Muscle of leg (tissue), 11 donors: ENCODE data around the gene AQR. TPM values are rescaled to one million over a fixed set of nuclear protein-coding genes. Genes with fewer than 3 reads are reported as not detected.
"Not testable (repeated sequence)": the region's sequence is repeated elsewhere in the genome, so short reads cannot be mapped to it uniquely, and the experiment has no call there.

ENCODE experiments used
- DNase-seq: peaks from one replicate; pipeline ENCODE4 v3.0.0; 2013
- H3K27ac ChIP-seq: one replicate; pipeline ENCODE4 v1.5.1; 2013; ENCODE audit warnings: mild to moderate bottlenecking, low read length, control low read depth
- H3K27me3 ChIP-seq: one replicate; pipeline ENCODE4 v1.6.1; 2013; ENCODE audit warnings: low read length; ENCODE audit not compliant: control insufficient read depth, insufficient read depth
- H3K36me3 ChIP-seq: one replicate; pipeline ENCODE4 v1.6.1; 2013; ENCODE audit warnings: low read length; ENCODE audit not compliant: control insufficient read depth, insufficient read depth
- H3K4me1 ChIP-seq: one replicate; pipeline ENCODE4 v1.6.1; 2013; ENCODE audit warnings: low read length; ENCODE audit not compliant: control insufficient read depth, insufficient read depth
- H3K4me3 ChIP-seq: one replicate; pipeline ENCODE4 v1.5.1; 2013; ENCODE audit warnings: low read length, control low read depth
- H3K9me3 ChIP-seq: replicated peaks from 2 replicates; pipeline ENCODE4 v1.6.1; 2013; ENCODE audit warnings: low read depth, low read length; ENCODE audit not compliant: control insufficient read depth
- WGBS: methylation state at CpG from one replicate; pipeline ENCODE4 v1.1.5; 2013; ENCODE audit warnings: missing lambda C conversion rate; ENCODE audit not compliant: insufficient coverage; 5-methylcytosine and 5-hydroxymethylcytosine counted together
- polyA plus RNA-seq, 8 donors: library from polyadenylated mRNA; unstranded; fragments of 120-200 nt; gene quantifications; one replicate each; pipeline versions ENCODE4 v1.2.1 to v1.2.3, GENCODE V29; 2013; ENCODE audit warnings: inconsistent platforms in 1 of 8, low replicate concordance in 1 of 8; ENCODE audit not compliant: insufficient read length in 8 of 8, insufficient read depth in 1 of 8
- total RNA-seq: library from RNA; stranded (reverse); fragments of 120-200 nt; gene quantifications from one replicate; pipeline ENCODE4 v1.2.4, GENCODE V29; 2013

The AQR gene
- total and polyA plus RNA-seq, 9 donors = 16.8 to 22.9 (median 19.0) TPM

GRCh38 chr15:34933432-34933975 is 36.0 kb downstream of the AQR start:
- Histone ChIP-seq H3K4me3 (no peak overlapping the region), H3K27me3 (no peaks in the 10 kb centered on the region), H3K27ac (no peak overlapping the region), H3K36me3 (peaks cover 34% of the 10 kb centered on the region), H3K9me3 (peaks cover 2% of the 10 kb centered on the region), H3K4me1 (no peaks in the 10 kb centered on the region)
- WGBS = no CpG with 5 or more reads among the region's 3 CpGs
- DNase-seq = no peak

DNA sequence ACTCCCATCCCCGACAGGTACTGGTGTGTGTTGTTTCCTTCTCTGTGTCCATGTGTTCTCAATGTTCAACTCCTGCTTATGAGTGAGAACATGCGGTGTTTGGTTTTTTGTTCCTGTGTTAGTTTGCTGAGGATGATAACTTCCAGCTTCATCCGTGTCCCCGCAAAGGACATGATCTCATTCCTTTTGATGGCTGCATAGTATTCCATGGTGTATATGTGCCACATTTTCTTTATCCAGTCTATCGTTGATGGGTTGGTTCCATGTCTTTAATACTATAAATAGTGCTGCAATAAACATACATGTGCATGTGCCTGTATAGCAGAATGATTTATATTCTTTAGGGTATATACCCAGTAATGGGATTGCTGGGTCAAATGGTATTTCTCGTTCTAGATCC is 41.2 kb downstream of the AQR start:
- H3K9me3 ChIP-seq, H3K4me1 ChIP-seq, H3K4me3 ChIP-seq, H3K27me3 ChIP-seq, DNase-seq, H3K27ac ChIP-seq: not testable (repeated sequence)
- H3K36me3 ChIP-seq = peaks cover 33% of the 10 kb centered on the region
- WGBS = no CpG with 5 or more reads among the region's 6 CpGs

DNA sequence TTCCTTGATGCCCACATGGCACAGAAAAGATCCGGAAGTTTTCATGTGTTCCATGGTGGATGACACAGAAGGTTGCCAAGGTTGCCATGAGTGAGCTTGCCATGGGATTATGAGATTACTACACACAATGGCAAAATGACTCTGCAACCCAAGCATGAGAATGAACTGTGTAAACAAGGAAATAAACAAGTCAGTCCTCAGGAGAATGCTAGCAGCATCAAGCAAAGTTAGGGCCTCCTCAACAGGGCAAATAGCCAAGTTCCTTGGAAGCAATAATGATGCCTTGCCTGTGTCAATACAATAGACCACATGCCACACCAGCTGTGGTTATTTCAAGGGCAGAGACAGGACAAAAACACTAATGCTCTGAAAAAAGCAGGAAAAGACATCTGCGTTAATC is 41.8 kb downstream of the AQR start:
- Histone ChIP-seq H3K4me3 (no peak overlapping the region), H3K27ac (no peak overlapping the region), H3K9me3 (peaks cover 2% of the 10 kb centered on the region), H3K36me3 (peaks cover 31% of the 10 kb centered on the region), H3K4me1 (no peaks in the 10 kb centered on the region), H3K27me3 (no peaks in the 10 kb centered on the region)
- no CpG with 5 or more reads among the region's 2 CpGs for WGBS
- peak; percentile 16 for DNase-seq

GRCh38 chr15:34914317-34914716 is 55.2 kb downstream of the AQR start:
- peaks cover 27% of the 10 kb centered on the region for H3K36me3 ChIP-seq
- no peak overlapping the region for H3K4me3 ChIP-seq
- no peaks in the 10 kb centered on the region for H3K4me1 ChIP-seq
- WGBS = 100% methylated on average over 1 of the region's 2 CpGs
- H3K27ac ChIP-seq = no peak overlapping the region
- no peak for DNase-seq
- H3K9me3 ChIP-seq = no peaks in the 10 kb centered on the region
- H3K27me3 ChIP-seq = no peaks in the 10 kb centered on the region

DNA sequence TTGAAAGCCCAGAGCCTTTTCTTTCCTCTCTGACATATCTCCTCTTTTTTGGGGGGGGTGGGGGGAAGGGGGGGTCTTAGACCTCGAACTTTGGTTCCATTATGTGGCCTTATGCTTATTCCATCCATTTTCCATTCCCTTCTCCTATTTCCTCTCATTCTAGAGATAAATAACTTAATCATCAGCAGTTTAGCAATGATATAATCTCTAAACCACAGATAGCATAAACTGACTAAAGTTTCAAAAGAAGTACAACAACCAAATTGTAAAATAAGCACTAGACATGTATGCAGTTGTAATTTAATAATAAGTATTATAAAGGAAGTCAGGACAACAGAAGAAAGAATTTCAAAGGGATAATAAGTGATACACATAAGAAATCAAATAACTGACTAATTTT is 64.5 kb downstream of the AQR start:
- no peak for DNase-seq
- Histone ChIP-seq H3K36me3 (peaks cover 11% of the 10 kb centered on the region), H3K27ac (no peak overlapping the region), H3K4me1 (no peaks in the 10 kb centered on the region), H3K4me3 (no peak overlapping the region), H3K27me3 (no peaks in the 10 kb centered on the region), H3K9me3 (no peaks in the 10 kb centered on the region)
- WGBS = no CpG with 5 or more reads among the region's 1 CpG

DNA sequence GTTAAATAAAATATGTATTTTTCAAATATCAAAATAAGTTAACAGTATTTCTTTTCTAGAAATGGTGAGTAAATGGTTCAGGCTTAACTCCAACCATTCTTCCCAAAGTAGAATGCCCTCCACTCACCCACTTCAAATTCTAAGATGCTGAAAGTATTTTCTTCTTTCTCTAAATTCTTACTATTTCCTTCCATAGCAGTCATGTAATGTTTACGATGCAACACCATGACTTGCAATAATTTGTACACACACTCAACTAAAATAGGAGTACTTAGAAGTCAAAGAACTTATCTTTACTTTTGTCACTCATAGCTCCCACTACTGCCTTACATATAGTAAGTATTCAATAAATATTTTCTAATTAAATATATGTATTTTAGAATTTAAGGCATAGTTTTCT is 65.0 kb downstream of the AQR start:
- Histone ChIP-seq H3K27ac (no peak overlapping the region), H3K36me3 (peaks cover 11% of the 10 kb centered on the region), H3K4me3 (no peak overlapping the region), H3K27me3 (no peaks in the 10 kb centered on the region), H3K4me1 (no peaks in the 10 kb centered on the region), H3K9me3 (no peaks in the 10 kb centered on the region)
- no CpG with 5 or more reads among the region's 1 CpG for WGBS
- DNase-seq = no peak

DNA sequence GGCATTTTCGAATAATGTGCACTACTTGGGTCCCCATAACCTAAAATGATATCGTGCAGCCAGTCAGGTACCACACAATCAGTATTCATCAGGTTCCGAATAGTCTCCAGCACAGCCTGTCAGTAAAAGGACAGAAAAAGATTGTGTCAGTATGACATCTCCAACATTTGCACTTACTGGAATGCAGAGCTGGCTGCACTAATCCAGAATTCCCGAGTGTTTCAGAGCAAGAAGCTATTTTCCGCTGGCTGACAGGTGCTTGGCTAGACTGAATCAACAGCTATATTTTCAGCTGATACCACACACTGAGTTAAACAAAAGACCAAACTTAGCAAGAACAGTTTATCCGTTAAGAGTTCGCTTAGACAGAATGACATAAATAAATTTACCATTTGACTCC is 68.8 kb downstream of the AQR start:
- H3K4me3 ChIP-seq = no peak overlapping the region
- H3K4me1 ChIP-seq = no peaks in the 10 kb centered on the region
- no peaks in the 10 kb centered on the region for H3K27me3 ChIP-seq
- H3K36me3 ChIP-seq = peaks cover 5% of the 10 kb centered on the region
- no peaks in the 10 kb centered on the region for H3K9me3 ChIP-seq
- peak overlapping the region; percentile 2 for H3K27ac ChIP-seq
- 59% methylated on average over 3 of the region's 7 CpGs for WGBS
- DNase-seq = peak; percentile 79

DNA sequence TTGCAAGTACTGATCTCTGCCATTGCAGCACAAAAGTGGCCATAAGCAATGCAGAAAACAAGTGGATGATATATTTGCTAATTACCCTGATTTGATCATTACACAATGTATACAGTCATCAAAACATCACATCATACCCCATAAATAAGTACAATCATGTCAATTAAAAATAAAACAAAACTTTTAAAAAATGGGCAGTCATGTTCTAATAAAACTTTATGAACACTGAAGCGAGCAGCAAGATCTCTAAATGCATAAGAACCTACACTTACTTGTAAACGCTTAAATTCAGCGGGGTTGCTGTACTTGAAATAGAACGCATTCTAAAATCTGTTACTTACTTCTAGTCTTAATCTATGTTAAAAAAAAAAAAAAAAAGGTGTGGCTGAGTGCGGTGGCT is 73.4 kb downstream of the AQR start:
- no peak for DNase-seq
- Histone ChIP-seq H3K27me3 (no peaks in the 10 kb centered on the region), H3K9me3 (peaks cover 3% of the 10 kb centered on the region), H3K27ac (no peak overlapping the region), H3K4me1 (no peaks in the 10 kb centered on the region), H3K4me3 (no peak overlapping the region), H3K36me3 (peaks cover 13% of the 10 kb centered on the region)
- no CpG with 5 or more reads among the region's 5 CpGs for WGBS

DNA sequence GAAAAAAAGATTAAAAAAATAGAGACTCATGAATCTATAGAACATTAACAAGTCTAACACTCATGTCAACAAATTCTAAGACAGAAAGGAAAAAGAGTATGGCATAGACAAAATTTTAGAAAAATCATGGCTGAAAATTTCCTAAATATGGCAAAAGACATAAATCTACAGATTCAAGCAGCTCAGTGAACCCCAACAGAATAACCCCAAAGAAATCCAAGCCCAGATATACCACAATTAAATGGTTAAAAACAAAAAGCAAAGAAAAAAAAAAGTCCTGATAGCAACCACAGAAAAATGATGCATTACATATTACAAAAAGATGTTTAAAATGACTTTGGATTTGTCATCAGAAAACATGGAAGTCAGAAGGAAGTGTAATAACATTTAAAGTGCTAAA is 75.6 kb downstream of the AQR start:
- H3K4me3 ChIP-seq = no peak overlapping the region
- H3K27ac ChIP-seq = no peak overlapping the region
- no peaks in the 10 kb centered on the region for H3K4me1 ChIP-seq
- peaks cover 13% of the 10 kb centered on the region for H3K36me3 ChIP-seq
- H3K27me3 ChIP-seq = no peaks in the 10 kb centered on the region
- DNase-seq = no peak
- H3K9me3 ChIP-seq = peaks cover 3% of the 10 kb centered on the region

GRCh38 chr15:34892963-34893591 is 76.5 kb downstream of the AQR start:
- Histone ChIP-seq H3K4me3 (no peak overlapping the region), H3K4me1 (no peaks in the 10 kb centered on the region), H3K9me3 (peaks cover 3% of the 10 kb centered on the region), H3K36me3 (peaks cover 13% of the 10 kb centered on the region), H3K27ac (no peak overlapping the region), H3K27me3 (no peaks in the 10 kb centered on the region)
- no peak for DNase-seq
- WGBS = 100% methylated on average over 2 of the region's 7 CpGs

GRCh38 chr15:34890424-34890823 is 79.1 kb downstream of the AQR start:
- peaks cover 3% of the 10 kb centered on the region for H3K9me3 ChIP-seq
- no peak overlapping the region for H3K4me3 ChIP-seq
- WGBS = no CpG with 5 or more reads among the region's 2 CpGs
- H3K36me3 ChIP-seq = peaks cover 8% of the 10 kb centered on the region
- no peaks in the 10 kb centered on the region for H3K4me1 ChIP-seq
- DNase-seq = no peak
- H3K27ac ChIP-seq = no peak overlapping the region
- no peaks in the 10 kb centered on the region for H3K27me3 ChIP-seq
